Measurements from ENCODE around the gene KCNQ1. TPM values are rescaled to one million over a fixed set of nuclear protein-coding genes. Genes with fewer than 3 reads are reported as not detected.

KCNQ1 gene
- total RNA-seq, 4 donors from 2014 or later: 2.6 to 12.7 (median 4.9) TPM

- no peaks in the 10 kb centered on the region for H3K36me3 ChIP-seq
- no peak overlapping the region for H3K4me3 ChIP-seq
- no peak for ATAC-seq
- 84 to 91% methylated on average over 10 to 11 of the region's 16 CpGs for WGBS, 2 donors (ENCODE audit: low coverage in 1 of 2)
- no peaks in the 10 kb centered on the region for H3K9me3 ChIP-seq
- peaks cover 11% of the 10 kb centered on the region for H3K27me3 ChIP-seq
- H3K4me1 ChIP-seq: no peaks in the 10 kb centered on the region
- TF ChIP-seq EP300 (IDR thresholded peaks at IDR 0.05): no peak
- no peak for TF ChIP-seq POLR2AphosphoS5 (IDR thresholded peaks at IDR 0.05)
- TF ChIP-seq POLR2A (IDR thresholded peaks at IDR 0.05): no peak
- TF ChIP-seq CTCF (IDR thresholded peaks at IDR 0.05): no peak
- no peak overlapping the region for H3K27ac ChIP-seq
These were observed 109.8 kb downstream of the KCNQ1 start for GRCh38 chr11:2554338-2555207.

DNA sequence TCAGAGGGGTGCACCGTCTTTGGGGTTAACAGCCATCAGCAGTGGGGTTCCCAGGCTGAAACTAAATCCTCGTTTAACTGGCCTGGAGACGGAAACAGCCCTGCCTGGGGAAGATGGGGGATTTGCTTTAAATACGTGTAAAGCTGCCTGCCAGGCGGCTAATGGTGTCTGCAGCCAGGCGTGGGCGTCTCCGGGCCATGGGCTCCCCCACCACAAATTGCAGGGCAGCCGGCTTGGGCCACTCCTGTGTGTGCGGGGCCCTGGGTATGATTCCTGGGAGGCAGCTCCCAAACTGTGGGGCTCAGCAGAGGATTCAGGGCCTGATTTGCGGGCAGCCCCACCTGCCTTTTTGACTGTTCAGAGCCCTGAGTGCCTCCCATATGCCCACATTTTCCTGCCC lies 110.5 kb downstream of the KCNQ1 start:
- H3K36me3 ChIP-seq: no peaks in the 10 kb centered on the region
- peaks cover 3% of the 10 kb centered on the region for H3K27me3 ChIP-seq
- H3K4me1 ChIP-seq: no peaks in the 10 kb centered on the region
- ATAC-seq: no peak
- H3K27ac ChIP-seq: no peak overlapping the region
- no peak overlapping the region for H3K4me3 ChIP-seq
- no peaks in the 10 kb centered on the region for H3K9me3 ChIP-seq
- WGBS, 2 donors (ENCODE audit: low coverage in 1 of 2): 93% methylated on average over 3 of the region's 11 CpGs; no CpG with 5 or more reads in 1 of the 2 donors
- TF ChIP-seq POLR2AphosphoS5 (IDR thresholded peaks at IDR 0.05): no peak
- TF ChIP-seq EP300 (IDR thresholded peaks at IDR 0.05): no peak
- no peak for TF ChIP-seq POLR2A (IDR thresholded peaks at IDR 0.05)
- TF ChIP-seq CTCF (IDR thresholded peaks at IDR 0.05): no peak

GRCh38 chr11:2555891-2556290 lies 111.1 kb downstream of the KCNQ1 start:
- TF ChIP-seq CTCF (IDR thresholded peaks at IDR 0.05): no peak
- no peak for TF ChIP-seq POLR2AphosphoS5 (IDR thresholded peaks at IDR 0.05)
- TF ChIP-seq EP300 (IDR thresholded peaks at IDR 0.05): no peak
- no peak for TF ChIP-seq POLR2A (IDR thresholded peaks at IDR 0.05)
- no peaks in the 10 kb centered on the region for H3K9me3 ChIP-seq
- WGBS, 2 donors (ENCODE audit: low coverage in 1 of 2): 94% methylated on average over 9 of the region's 12 CpGs; no CpG with 5 or more reads in 1 of the 2 donors
- no peaks in the 10 kb centered on the region for H3K4me1 ChIP-seq
- no peak for ATAC-seq
- no peaks in the 10 kb centered on the region for H3K36me3 ChIP-seq
- H3K27ac ChIP-seq: no peak overlapping the region
- H3K4me3 ChIP-seq: no peak overlapping the region
- no peaks in the 10 kb centered on the region for H3K27me3 ChIP-seq

GRCh38 chr11:2557381-2557780 lies 112.6 kb downstream of the KCNQ1 start:
- WGBS, 2 donors (ENCODE audit: low coverage in 1 of 2): 100% methylated on average over 3 of the region's 4 CpGs
- H3K27ac ChIP-seq: no peak overlapping the region
- no peak for TF ChIP-seq POLR2A (IDR thresholded peaks at IDR 0.05)
- TF ChIP-seq EP300 (IDR thresholded peaks at IDR 0.05): no peak
- TF ChIP-seq CTCF (IDR thresholded peaks at IDR 0.05): no peak
- no peak for TF ChIP-seq POLR2AphosphoS5 (IDR thresholded peaks at IDR 0.05)
- no peaks in the 10 kb centered on the region for H3K4me1 ChIP-seq
- no peaks in the 10 kb centered on the region for H3K36me3 ChIP-seq
- H3K4me3 ChIP-seq: no peak overlapping the region
- H3K27me3 ChIP-seq: no peaks in the 10 kb centered on the region
- ATAC-seq: no peak
- no peaks in the 10 kb centered on the region for H3K9me3 ChIP-seq

- no peak overlapping the region for H3K27ac ChIP-seq
- TF ChIP-seq POLR2AphosphoS5 (IDR thresholded peaks at IDR 0.05) (no peak), CTCF (IDR thresholded peaks at IDR 0.05) (no peak), POLR2A (IDR thresholded peaks at IDR 0.05) (no peak), EP300 (IDR thresholded peaks at IDR 0.05) (no peak)
- H3K36me3 ChIP-seq: no peaks in the 10 kb centered on the region
- 100% methylated on average over 1 of the region's 17 CpGs; no CpG with 5 or more reads in 1 of the 2 donors for WGBS, 2 donors (ENCODE audit: low coverage in 1 of 2)
- H3K9me3 ChIP-seq: no peaks in the 10 kb centered on the region
- H3K27me3 ChIP-seq: no peaks in the 10 kb centered on the region
- H3K4me3 ChIP-seq: no peak overlapping the region
- no peaks in the 10 kb centered on the region for H3K4me1 ChIP-seq
- ATAC-seq: no peak
These were observed 113.6 kb downstream of the KCNQ1 start for GRCh38 chr11:2558397-2558796.

Data from gastroesophageal sphincter (tissue), 4 donors.